Amniotic stem cell (primary cell): ENCODE measurements around the gene OSBPL5.

Experiments
- DNase-seq: peaks from one replicate; lab custom pipeline; 2025; lab: John Stamatoyannopoulos, UW

The OSBPL5 gene

GRCh38 chr11:3148255-3148989 lies 16.7 kb downstream of the OSBPL5 start:
- no peak for DNase-seq

- no peak for DNase-seq
Measured at GRCh38 chr11:3147626-3148025, 17.5 kb downstream of the OSBPL5 start.

GRCh38 chr11:3147257-3147619 lies 17.9 kb downstream of the OSBPL5 start:
- DNase-seq = no peak

- DNase-seq = peak; percentile 48
Measured at GRCh38 chr11:3146612-3147256, 18.4 kb downstream of the OSBPL5 start.

- DNase-seq = no peak
Measured at GRCh38 chr11:3145206-3145520, 19.9 kb downstream of the OSBPL5 start.

GRCh38 chr11:3144296-3145205 lies 20.6 kb downstream of the OSBPL5 start:
- DNase-seq = no peak

GRCh38 chr11:3143136-3143880 lies 21.8 kb downstream of the OSBPL5 start:
- no peak for DNase-seq

GRCh38 chr11:3140291-3140603 lies 24.9 kb downstream of the OSBPL5 start:
- DNase-seq = no peak

GRCh38 chr11:3139481-3140290 lies 25.4 kb downstream of the OSBPL5 start:
- DNase-seq = no peak

GRCh38 chr11:3139086-3139440 lies 26.0 kb downstream of the OSBPL5 start:
- no peak for DNase-seq

GRCh38 chr11:3138178-3139085 lies 26.7 kb downstream of the OSBPL5 start:
- DNase-seq = no peak

- no peak for DNase-seq
Measured at GRCh38 chr11:3137486-3138177, 27.5 kb downstream of the OSBPL5 start.

- DNase-seq = no peak
Measured at GRCh38 chr11:3136546-3137455, 28.3 kb downstream of the OSBPL5 start.

- DNase-seq = no peak
Measured at GRCh38 chr11:3135481-3136440, 29.3 kb downstream of the OSBPL5 start.

- DNase-seq = no peak
Measured at GRCh38 chr11:3134651-3135480, 30.2 kb downstream of the OSBPL5 start.

- no peak for DNase-seq
Measured at GRCh38 chr11:3134218-3134621, 30.9 kb downstream of the OSBPL5 start.
